CD8-positive, alpha-beta memory T cell (primary cell): ENCODE results near the gene DACH2. TPM values are rescaled to one million over a fixed set of nuclear protein-coding genes. Genes with fewer than 3 reads are reported as not detected.

Source experiments
- CTCF ChIA-PET: fragments of 350-600 bp; sonication (Branson Sonifier 250); formaldehyde crosslinking; loops from one replicate; lab custom pipeline; 2021; ENCODE audit warnings: antibody characterized with exemption; lab: Charles Lee
- POLR2A ChIA-PET: fragments of 350-600 bp; sonication (Branson Sonifier 250); formaldehyde crosslinking; loops from one replicate; lab custom pipeline; 2021; ENCODE audit warnings: antibody characterized with exemption; lab: Charles Lee
- DNase-seq, 5 donors: peaks; one replicate each; pipeline versions ENCODE4 v3.0.0 to v3.0.0-alpha.2; 2020 to 2022; ENCODE audit warnings: mixed read lengths in 1 of 5
- H3K27ac ChIP-seq: one replicate; pipeline ENCODE4 v1.7.0; 2013; ENCODE audit warnings: low read depth, mild to moderate bottlenecking, low read length, moderate library complexity
- H3K27me3 ChIP-seq: 2 replicates; pipeline ENCODE4 v1.7.0; 2013; ENCODE audit warnings: low read length, mild to moderate bottlenecking; ENCODE audit not compliant: insufficient read depth, poor library complexity, severe bottlenecking
- H3K36me3 ChIP-seq: 2 replicates; pipeline ENCODE4 v1.7.0; 2013; ENCODE audit warnings: mild to moderate bottlenecking, low read length, moderate library complexity; ENCODE audit not compliant: insufficient read depth
- H3K4me1 ChIP-seq: 2 replicates; pipeline ENCODE4 v1.7.0; 2013; ENCODE audit warnings: mild to moderate bottlenecking, low read length, moderate library complexity; ENCODE audit not compliant: insufficient read depth
- H3K4me3 ChIP-seq: 2 replicates; pipeline ENCODE4 v1.7.0; 2013; ENCODE audit warnings: mild to moderate bottlenecking, low read length
- H3K9me3 ChIP-seq: 2 replicates; pipeline ENCODE4 v1.7.0; 2013; ENCODE audit warnings: mild to moderate bottlenecking, low read length
- H3K27ac Mint-ChIP-seq, 8 donors: one replicate each; pipeline ENCODE4 v1.8.0; 2020 to 2021; ENCODE audit warnings: mixed read lengths in 8 of 8, mild to moderate bottlenecking in 6 of 8, inconsistent platforms in 3 of 8, moderate library complexity in 3 of 8
- H3K27me3 Mint-ChIP-seq, 2 donors: one replicate each; pipeline ENCODE4 v1.8.0; 2020 to 2021; ENCODE audit warnings: mixed read lengths in 2 of 2, mild to moderate bottlenecking in 1 of 2, moderate library complexity in 1 of 2
- H3K36me3 Mint-ChIP-seq, 3 donors: one replicate each; pipeline ENCODE4 v1.8.0; 2020 to 2021; ENCODE audit warnings: mixed read lengths in 3 of 3, inconsistent platforms in 1 of 3, mild to moderate bottlenecking in 1 of 3
- H3K4me1 Mint-ChIP-seq, 3 donors: one replicate each; pipeline ENCODE4 v1.8.0; 2020 to 2021; ENCODE audit warnings: mixed read lengths in 3 of 3, inconsistent platforms in 1 of 3, mild to moderate bottlenecking in 1 of 3
- H3K4me3 Mint-ChIP-seq, 7 donors: one replicate each; pipeline ENCODE4 v1.8.0; 2020 to 2021; ENCODE audit warnings: mixed read lengths in 7 of 7, mild to moderate bottlenecking in 6 of 7, moderate library complexity in 4 of 7, inconsistent platforms in 2 of 7
- H3K9me3 Mint-ChIP-seq, 5 donors: one replicate each; pipeline ENCODE4 v1.8.0; 2020 to 2022; ENCODE audit warnings: mixed read lengths in 5 of 5, mild to moderate bottlenecking in 3 of 5, moderate library complexity in 2 of 5, inconsistent platforms in 1 of 5
- polyA plus RNA-seq: library from polyadenylated mRNA; unstranded; fragments of 300-500 nt; fragmentation: Illumina TruSeq; gene quantifications from one replicate; pipeline ENCODE4 v1.2.3, GENCODE V29; 2021
- total RNA-seq, 2 experiments: library from RNA; stranded (reverse); gene quantifications; one replicate each; pipeline ENCODE4 v1.2.3, GENCODE V29; 2021

Gene DACH2
- total and polyA plus RNA-seq, 3 experiments from 2014 or later, result not detected

DNA sequence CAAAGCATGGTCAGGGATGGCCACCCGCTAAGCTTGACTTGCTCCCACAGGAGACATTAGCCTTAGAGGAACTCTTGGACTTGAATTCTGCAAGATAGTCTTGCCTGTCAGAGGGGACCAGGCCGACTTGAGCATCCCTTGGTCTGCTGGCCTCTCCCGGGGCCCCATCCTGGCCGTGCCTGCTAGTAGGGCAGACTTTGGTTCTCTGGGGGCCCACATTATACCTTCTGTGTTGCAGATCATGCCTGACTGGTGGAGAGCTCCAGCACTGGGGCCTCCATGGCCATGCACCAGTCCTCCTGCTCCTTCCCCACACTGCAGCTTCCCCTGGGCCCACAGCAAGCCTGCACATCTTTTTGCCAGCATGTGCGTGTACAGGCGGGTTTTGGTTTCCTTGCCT is 46.5 kb downstream of the DACH2 start:
- no peak overlapping the region for H3K27ac ChIP-seq
- POLR2A ChIA-PET, result no interaction called here
- no peaks in the 10 kb centered on the region for H3K9me3 ChIP-seq
- no peaks in the 10 kb centered on the region for H3K4me1 ChIP-seq
- no peak overlapping the region for H3K4me3 Mint-ChIP-seq
- H3K4me1 Mint-ChIP-seq, result no peaks in the 10 kb centered on the region
- H3K27me3 ChIP-seq, result no peaks in the 10 kb centered on the region
- H3K9me3 Mint-ChIP-seq, result peaks cover 0 to 2% (median 0%) of the 10 kb centered on the region in 5 donors
- peaks cover 0 to 6% of the 10 kb centered on the region in 2 donors for H3K27me3 Mint-ChIP-seq
- no peak for DNase-seq
- no peak overlapping the region for H3K27ac Mint-ChIP-seq
- no peaks in the 10 kb centered on the region for H3K36me3 ChIP-seq
- H3K4me3 ChIP-seq, result no peak overlapping the region
- H3K36me3 Mint-ChIP-seq, result no peaks in the 10 kb centered on the region
- CTCF ChIA-PET, result no interaction called here

GRCh38 chrX:86195343-86195742 is 47.1 kb downstream of the DACH2 start:
- Mint-ChIP-seq H3K4me1 (no peaks in the 10 kb centered on the region), H3K36me3 (no peaks in the 10 kb centered on the region), H3K27me3 (peaks cover 0 to 6% of the 10 kb centered on the region in 2 donors), H3K9me3 (peaks cover 0 to 2% (median 0%) of the 10 kb centered on the region in 5 donors), H3K27ac (no peak overlapping the region), H3K4me3 (no peak overlapping the region)
- Histone ChIP-seq H3K9me3 (no peaks in the 10 kb centered on the region), H3K4me3 (no peak overlapping the region), H3K36me3 (no peaks in the 10 kb centered on the region), H3K4me1 (no peaks in the 10 kb centered on the region), H3K27me3 (no peaks in the 10 kb centered on the region), H3K27ac (no peak overlapping the region)
- no peak for DNase-seq
- ChIA-PET CTCF (no interaction called here), POLR2A (no interaction called here)

- Histone ChIP-seq H3K4me1 (no peaks in the 10 kb centered on the region), H3K27ac (no peak overlapping the region), H3K9me3 (no peaks in the 10 kb centered on the region), H3K4me3 (no peak overlapping the region), H3K27me3 (no peaks in the 10 kb centered on the region), H3K36me3 (no peaks in the 10 kb centered on the region)
- Mint-ChIP-seq H3K36me3 (no peaks in the 10 kb centered on the region), H3K9me3 (peaks cover 0 to 2% (median 0%) of the 10 kb centered on the region in 5 donors), H3K4me3 (no peak overlapping the region), H3K4me1 (no peaks in the 10 kb centered on the region), H3K27ac (no peak overlapping the region), H3K27me3 (peaks cover 0 to 6% of the 10 kb centered on the region in 2 donors)
- no peak for DNase-seq
- CTCF ChIA-PET, result no interaction called here
- POLR2A ChIA-PET, result no interaction called here
These were observed 49.6 kb downstream of the DACH2 start for GRCh38 chrX:86197815-86198214.

GRCh38 chrX:86210772-86211171 is 62.5 kb downstream of the DACH2 start:
- no peak for DNase-seq
- H3K4me1 ChIP-seq, result no peaks in the 10 kb centered on the region
- H3K27ac ChIP-seq, result no peak overlapping the region
- ChIA-PET CTCF (no interaction called here), POLR2A (no interaction called here)
- H3K9me3 ChIP-seq, result no peaks in the 10 kb centered on the region
- Mint-ChIP-seq H3K27me3 (no peaks in the 10 kb centered on the region), H3K36me3 (no peaks in the 10 kb centered on the region), H3K9me3 (peaks cover 0 to 3% (median 0%) of the 10 kb centered on the region in 5 donors), H3K4me3 (no peak overlapping the region), H3K27ac (no peak overlapping the region), H3K4me1 (no peaks in the 10 kb centered on the region)
- no peaks in the 10 kb centered on the region for H3K27me3 ChIP-seq
- no peaks in the 10 kb centered on the region for H3K36me3 ChIP-seq
- H3K4me3 ChIP-seq, result no peak overlapping the region

DNA sequence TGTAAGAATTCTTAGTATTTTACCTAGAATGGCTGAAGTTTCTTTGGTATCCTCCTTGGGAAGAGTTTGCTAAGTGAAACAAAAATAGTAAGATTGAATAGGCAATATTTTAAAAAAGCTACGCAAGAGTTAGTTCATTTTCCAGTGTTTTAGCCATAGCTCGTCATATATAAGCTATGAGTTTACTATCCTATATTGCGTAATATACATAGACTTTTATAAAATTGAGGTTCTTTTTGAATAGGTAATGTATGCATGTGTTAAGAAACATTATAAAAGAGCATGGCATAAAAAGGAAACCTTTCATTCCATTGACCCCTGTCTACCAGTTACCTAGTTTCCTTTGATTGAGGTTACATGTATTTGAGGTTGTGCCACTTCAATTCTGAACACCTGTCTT is 67.0 kb downstream of the DACH2 start:
- ChIA-PET CTCF (no interaction called here), POLR2A (no interaction called here)
- no peaks in the 10 kb centered on the region for H3K36me3 ChIP-seq
- Mint-ChIP-seq H3K27ac (no peak overlapping the region), H3K9me3 (peaks cover 0 to 5% (median 0%) of the 10 kb centered on the region in 5 donors), H3K27me3 (no peaks in the 10 kb centered on the region), H3K36me3 (no peaks in the 10 kb centered on the region), H3K4me1 (no peaks in the 10 kb centered on the region), H3K4me3 (no peak overlapping the region)
- no peak overlapping the region for H3K4me3 ChIP-seq
- H3K27me3 ChIP-seq, result no peaks in the 10 kb centered on the region
- no peaks in the 10 kb centered on the region for H3K4me1 ChIP-seq
- DNase-seq, result no peak
- H3K9me3 ChIP-seq, result no peaks in the 10 kb centered on the region
- H3K27ac ChIP-seq, result no peak overlapping the region

- Histone ChIP-seq H3K4me1 (no peaks in the 10 kb centered on the region), H3K9me3 (no peaks in the 10 kb centered on the region), H3K27ac (no peak overlapping the region), H3K4me3 (no peak overlapping the region), H3K27me3 (no peaks in the 10 kb centered on the region), H3K36me3 (no peaks in the 10 kb centered on the region)
- DNase-seq, result no peak
- Mint-ChIP-seq H3K27me3 (no peaks in the 10 kb centered on the region), H3K4me1 (no peaks in the 10 kb centered on the region), H3K27ac (no peak overlapping the region), H3K9me3 (peaks cover 3 to 8% (median 5%) of the 10 kb centered on the region in 5 donors), H3K4me3 (no peak overlapping the region), H3K36me3 (no peaks in the 10 kb centered on the region)
- ChIA-PET CTCF (no interaction called here), POLR2A (no interaction called here)
These were observed 89.2 kb downstream of the DACH2 start for GRCh38 chrX:86237482-86237881.

DNA sequence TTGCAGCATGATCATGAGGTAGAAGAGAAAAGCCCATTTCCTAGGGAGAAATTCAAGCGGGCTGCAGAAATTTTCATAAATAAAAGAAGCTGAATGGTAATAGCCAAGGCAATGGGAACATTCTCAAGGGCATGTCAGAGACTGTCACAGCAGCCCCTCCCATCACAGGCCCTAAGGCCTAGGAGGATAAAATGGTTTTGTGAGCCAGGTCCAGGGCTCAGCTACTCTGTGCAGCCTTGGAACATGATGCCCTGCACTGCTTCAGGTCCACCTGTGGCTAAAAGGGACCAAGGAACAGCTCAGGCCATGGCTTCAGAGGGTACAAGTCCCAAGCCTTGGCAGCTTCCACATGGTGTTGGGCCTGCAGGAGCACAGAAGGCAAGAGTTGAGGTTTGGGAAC is 93.3 kb downstream of the DACH2 start:
- Mint-ChIP-seq H3K27ac (no peak overlapping the region), H3K36me3 (no peaks in the 10 kb centered on the region), H3K9me3 (peaks cover 5 to 10% (median 8%) of the 10 kb centered on the region in 5 donors), H3K4me3 (no peak overlapping the region), H3K4me1 (no peaks in the 10 kb centered on the region), H3K27me3 (peaks cover 0 to 3% of the 10 kb centered on the region in 2 donors)
- Histone ChIP-seq H3K27ac (no peak overlapping the region), H3K27me3 (no peaks in the 10 kb centered on the region), H3K4me1 (no peaks in the 10 kb centered on the region), H3K36me3 (no peaks in the 10 kb centered on the region), H3K4me3 (no peak overlapping the region), H3K9me3 (no peaks in the 10 kb centered on the region)
- ChIA-PET CTCF (no interaction called here), POLR2A (no interaction called here)
- DNase-seq, result no peak

DNA sequence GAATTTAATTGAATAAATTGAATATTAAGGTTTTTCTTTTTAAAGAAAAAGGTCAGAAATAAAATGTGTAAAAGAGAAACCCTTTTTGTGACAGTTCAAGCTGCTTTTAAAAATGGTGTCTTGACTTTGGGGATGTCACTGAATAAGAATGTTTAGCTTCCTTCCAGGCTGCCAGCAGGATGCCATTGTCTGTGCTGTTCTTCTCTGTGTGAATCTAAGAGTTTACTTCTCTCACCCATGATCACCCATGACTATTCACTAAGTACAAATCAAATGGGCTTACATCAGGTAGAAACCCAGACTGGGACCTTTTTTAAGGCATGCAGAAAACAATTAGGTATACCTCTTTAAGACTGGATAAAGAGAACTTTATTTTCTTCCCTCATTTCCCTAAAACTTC is 115.3 kb downstream of the DACH2 start:
- no peaks in the 10 kb centered on the region for H3K36me3 Mint-ChIP-seq
- H3K9me3 Mint-ChIP-seq, result no peaks in the 10 kb centered on the region
- ChIA-PET POLR2A (no interaction called here), CTCF (no interaction called here)
- H3K4me1 Mint-ChIP-seq, result no peaks in the 10 kb centered on the region
- no peaks in the 10 kb centered on the region for H3K27me3 Mint-ChIP-seq
- Histone ChIP-seq H3K4me1 (no peaks in the 10 kb centered on the region), H3K27ac (no peak overlapping the region), H3K27me3 (no peaks in the 10 kb centered on the region), H3K4me3 (no peak overlapping the region), H3K9me3 (no peaks in the 10 kb centered on the region), H3K36me3 (no peaks in the 10 kb centered on the region)
- no peak for DNase-seq
- no peak overlapping the region for H3K27ac Mint-ChIP-seq
- H3K4me3 Mint-ChIP-seq, result no peak overlapping the region

- CTCF ChIA-PET, result no interaction called here
- H3K27me3 ChIP-seq, result no peaks in the 10 kb centered on the region
- POLR2A ChIA-PET, result no interaction called here
These were observed 147.0 kb downstream of the DACH2 start for GRCh38 chrX:86295293-86295692.

More at GRCh38 chrX:86295293-86295692, 147.0 kb downstream of the DACH2 start:
- Mint-ChIP-seq H3K27ac (peak overlapping the region in 1 of 8 donors; percentile 69), H3K36me3 (no peaks in the 10 kb centered on the region), H3K9me3 (no peaks in the 10 kb centered on the region), H3K27me3 (no peaks in the 10 kb centered on the region), H3K4me3 (no peak overlapping the region), H3K4me1 (no peaks in the 10 kb centered on the region)
- Histone ChIP-seq H3K36me3 (no peaks in the 10 kb centered on the region), H3K4me1 (no peaks in the 10 kb centered on the region), H3K27ac (no peak overlapping the region), H3K4me3 (no peak overlapping the region), H3K9me3 (no peaks in the 10 kb centered on the region)
- DNase-seq, result no peak
